Activated CD8-positive, alpha-beta memory T cell treated with anti-CD3 and anti-CD28 coated beads, Interleukin-2, amount 50 U/mL, for 24 hours (primary cell): ENCODE measurements around the gene WDFY4.
"Not testable (repeated sequence)": the region's sequence is repeated elsewhere in the genome, so short reads cannot be mapped to it uniquely, and the experiment has no call there.

Source experiments
- DNase-seq: peaks from one replicate; pipeline ENCODE4 v3.0.0-alpha.2; 2020; ENCODE audit errors: extremely low read depth

WDFY4 gene, protein sequence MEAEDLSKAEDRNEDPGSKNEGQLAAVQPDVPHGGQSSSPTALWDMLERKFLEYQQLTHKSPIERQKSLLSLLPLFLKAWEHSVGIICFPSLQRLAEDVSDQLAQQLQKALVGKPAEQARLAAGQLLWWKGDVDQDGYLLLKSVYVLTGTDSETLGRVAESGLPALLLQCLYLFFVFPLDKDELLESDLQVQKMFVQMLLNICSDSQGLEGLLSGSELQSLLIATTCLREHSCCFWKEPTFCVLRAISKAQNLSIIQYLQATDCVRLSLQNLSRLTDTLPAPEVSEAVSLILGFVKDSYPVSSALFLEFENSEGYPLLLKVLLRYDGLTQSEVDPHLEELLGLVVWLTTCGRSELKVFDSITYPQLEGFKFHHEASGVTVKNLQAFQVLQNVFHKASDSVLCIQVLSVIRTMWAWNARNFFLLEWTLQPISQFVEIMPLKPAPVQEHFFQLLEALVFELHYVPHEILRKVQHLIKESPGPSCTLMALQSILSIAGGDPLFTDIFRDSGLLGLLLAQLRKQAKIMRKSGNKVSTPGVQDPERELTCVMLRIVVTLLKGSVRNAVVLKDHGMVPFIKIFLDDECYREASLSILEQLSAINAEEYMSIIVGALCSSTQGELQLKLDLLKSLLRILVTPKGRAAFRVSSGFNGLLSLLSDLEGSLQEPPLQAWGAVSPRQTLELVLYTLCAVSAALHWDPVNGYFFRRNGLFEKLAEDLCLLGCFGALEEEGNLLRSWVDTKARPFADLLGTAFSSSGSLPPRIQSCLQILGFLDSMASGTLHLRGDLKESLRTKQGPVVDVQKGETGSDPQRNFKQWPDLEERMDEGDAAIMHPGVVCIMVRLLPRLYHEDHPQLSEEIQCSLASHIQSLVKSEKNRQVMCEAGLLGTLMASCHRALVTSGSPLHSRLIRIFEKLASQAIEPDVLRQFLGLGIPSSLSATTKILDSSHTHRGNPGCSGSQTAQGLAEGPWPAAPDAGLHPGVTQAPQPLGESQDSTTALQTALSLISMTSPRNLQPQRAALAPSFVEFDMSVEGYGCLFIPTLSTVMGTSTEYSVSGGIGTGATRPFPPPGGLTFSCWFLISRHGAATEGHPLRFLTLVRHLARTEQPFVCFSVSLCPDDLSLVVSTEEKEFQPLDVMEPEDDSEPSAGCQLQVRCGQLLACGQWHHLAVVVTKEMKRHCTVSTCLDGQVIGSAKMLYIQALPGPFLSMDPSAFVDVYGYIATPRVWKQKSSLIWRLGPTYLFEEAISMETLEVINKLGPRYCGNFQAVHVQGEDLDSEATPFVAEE (N-terminal part only)

DNA sequence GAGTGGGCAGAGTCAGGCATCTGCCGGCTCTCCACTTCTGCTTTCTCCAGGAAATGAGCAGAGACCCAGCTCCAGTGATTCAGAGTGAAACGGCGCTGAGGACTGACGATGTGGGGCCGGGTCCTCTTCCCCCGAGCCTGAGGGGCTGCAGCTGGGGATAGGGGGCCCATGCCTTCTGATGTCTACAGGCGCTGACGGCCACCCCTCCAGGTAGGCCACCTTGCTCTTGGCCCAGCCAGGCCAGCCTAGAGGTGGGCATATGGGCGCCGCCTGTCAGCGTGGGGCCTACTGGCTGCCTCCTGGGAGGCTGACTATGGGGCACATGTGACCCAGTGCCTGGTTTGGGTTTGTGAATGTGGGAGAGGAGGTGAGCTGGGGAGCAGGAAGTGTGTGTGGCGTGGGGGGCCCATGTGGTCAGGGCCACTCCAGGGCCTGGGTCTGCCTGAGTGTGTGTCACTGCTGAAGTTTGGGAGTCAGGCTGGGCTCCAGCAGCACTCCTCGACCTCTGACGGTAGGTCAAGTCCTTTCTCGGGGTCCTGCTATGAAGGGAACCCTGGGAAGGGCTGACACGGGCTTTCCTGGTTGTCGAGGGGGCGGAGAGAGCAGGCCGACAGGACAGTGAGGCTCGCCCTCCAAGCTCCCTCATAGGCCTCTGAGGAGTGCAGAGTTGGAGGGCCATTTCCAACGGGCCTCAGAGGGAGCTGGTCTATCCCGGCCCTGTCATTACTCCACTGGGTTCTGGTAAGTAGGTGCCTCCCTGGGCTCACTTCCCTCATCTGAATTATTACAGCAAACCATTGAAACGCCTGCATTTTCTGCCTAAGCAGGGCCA lies at the start of gene WDFY4:
WDFY4 (plus strand) TSS at position 82 of the 832 bp plus-strand sequence. CDS start 24,860 bp downstream, outside the sequence.
- no peak for DNase-seq

DNA sequence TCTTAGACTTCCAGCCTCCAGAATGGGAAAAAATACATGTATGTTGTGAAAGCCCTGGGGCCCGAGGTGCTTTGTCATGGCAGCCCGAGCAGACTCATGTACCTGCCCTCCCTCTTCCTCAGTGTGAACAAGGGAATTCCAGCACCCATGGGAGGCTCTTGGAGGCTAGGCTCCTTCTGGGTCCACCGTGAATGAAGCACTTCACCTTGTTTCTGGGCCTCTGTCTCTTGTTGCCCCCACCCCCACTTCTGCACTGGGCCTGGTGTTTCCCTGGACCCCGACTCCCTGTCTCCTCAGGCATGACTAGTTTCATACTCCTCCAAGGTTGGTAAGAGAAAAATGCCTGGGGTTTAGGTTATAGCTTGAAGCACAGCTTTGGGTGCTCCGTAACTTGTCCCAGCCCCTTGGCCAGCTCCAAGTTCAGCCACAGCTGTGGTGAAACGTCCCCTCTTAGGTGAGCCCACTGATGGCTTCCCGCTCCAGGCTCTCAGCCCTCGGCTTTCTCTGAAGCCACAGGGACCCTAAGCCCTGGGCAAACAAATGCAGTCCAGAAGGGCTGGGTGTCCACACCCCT lies 49.6 kb upstream of the WDFY4 start:
- no peak for DNase-seq

DNA sequence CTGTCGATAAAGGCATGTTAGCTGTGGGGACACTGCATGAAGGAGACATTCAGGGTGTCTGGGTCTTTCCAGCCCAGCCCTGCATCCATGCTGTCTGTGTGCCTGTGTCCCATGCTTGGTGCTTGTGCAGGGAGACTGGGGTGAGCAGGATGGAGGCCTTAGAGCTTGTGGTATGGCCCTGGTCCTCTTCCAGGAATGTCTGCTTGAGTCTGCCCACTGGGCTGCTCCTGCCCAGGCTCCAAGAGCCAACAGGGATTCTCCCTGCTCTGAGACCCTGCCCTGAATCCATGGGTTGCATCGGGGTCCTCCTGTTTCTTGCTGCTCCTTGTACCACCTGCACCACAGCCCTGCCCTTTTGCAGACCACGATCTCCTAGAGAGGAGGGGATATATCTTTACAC lies 48.4 kb upstream of the WDFY4 start:
- no peak for DNase-seq

DNA sequence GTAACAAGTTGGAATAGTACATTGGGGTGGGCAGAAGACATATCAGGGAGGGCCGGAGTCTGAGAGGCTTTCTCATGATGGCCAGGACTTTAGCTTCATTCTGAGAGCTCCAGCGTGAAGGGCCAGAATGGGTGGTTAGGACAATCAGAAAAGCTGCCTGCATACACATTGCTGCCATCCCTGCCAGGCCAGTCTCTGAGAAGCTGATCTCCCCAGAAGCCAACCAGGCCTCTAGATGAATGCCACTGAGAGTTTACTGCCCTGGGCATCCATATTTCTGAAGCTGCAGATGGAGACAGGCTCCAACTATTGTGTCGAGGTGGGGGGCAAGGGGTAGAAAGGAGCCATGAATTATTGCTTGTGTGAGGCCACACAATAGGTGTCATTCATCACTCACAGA lies 47.8 kb upstream of the WDFY4 start:
- DNase-seq, result no peak

DNA sequence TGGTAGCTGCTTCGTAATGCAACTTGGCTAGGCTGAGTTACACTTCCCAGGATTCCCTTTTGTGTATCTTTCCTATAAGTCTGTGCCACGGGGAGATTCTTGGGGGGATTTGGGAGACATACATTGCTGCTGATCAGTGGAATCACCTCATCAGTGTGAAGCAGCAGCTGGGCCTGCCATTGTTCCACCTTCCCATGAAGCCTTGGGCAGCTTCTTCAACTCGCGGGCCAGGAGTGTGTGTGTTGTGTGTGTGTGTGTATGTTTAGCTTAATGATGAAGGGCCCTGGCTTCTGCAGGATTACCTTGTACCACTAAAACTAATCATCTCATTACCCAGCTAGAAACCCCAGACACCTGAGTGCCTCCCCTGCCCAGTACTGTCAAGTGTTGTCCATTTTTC lies 46.5 kb upstream of the WDFY4 start:
- no peak for DNase-seq

DNA sequence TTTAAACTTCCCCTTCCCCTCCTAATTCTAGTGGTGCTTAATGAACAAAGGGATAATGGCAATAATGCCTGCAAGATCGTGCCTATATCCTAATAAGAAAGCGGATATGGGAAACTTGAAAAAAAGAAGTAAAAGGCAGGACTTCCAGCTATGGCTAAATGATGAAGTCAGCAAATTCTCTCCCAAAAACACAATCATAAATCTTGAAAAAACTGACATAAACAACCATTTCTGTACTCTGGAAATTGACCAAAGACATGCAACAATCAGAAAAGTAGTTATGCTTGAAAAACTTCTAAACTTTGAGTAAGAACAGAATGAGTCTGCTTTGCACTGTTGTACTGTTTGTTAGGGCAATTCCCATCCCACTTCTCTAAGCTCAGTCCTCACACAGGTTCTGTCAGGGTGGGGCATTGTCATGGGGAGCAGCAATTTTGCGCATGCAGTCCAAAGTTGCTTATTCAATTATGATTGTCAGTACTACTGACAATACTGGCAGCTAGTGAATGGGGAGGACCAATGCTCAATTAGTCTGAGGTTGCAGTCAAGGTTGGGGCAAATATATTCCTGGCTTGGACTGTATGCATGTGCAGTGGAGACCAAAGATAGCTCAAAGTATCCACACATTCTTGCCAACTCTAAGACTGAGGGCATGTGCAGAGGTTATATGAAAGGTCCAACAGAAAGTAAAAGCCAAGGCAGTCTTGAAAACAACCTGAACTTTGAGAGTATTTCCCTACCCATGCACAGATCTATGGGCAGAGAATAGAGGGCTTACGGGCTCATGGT lies 45.7 kb upstream of the WDFY4 start:
- DNase-seq, result no peak

DNA sequence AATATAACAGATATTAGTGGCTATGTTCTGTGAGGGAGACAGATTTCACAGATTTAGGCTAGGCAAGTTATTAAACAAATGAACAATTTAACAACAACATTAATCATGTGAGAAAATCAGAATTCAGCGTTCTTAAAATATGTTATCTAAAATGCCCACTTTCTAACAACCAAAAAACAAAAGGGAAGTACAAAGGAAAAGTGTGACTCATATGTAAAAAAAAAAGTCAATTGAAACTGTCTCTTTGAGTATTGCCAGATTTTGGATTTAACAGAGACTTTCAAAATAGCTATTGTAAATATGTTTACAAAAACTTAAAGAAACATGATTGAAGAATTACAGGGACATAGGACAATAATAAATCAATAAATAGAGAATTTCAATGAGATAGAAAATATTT lies 45.0 kb upstream of the WDFY4 start:
- no peak for DNase-seq

DNA sequence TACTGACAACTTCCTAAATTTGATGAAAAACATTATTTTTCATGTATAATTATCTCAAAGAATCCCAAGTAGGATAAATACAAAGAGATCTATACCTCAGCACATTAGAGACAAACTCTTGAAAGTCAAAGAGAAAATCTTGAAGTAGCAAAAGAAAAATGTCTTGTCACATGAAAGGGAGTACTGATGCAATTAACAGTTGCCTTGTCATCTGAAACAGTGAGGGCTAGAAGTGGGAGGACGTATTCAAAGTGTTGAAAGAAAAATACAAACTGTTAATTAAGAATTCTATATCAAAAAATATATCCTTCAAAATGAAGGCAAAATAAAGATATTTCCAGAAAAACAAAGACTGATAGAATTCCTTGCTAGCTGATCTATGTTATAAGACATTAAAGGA lies 44.3 kb upstream of the WDFY4 start:
- no peak for DNase-seq

DNA sequence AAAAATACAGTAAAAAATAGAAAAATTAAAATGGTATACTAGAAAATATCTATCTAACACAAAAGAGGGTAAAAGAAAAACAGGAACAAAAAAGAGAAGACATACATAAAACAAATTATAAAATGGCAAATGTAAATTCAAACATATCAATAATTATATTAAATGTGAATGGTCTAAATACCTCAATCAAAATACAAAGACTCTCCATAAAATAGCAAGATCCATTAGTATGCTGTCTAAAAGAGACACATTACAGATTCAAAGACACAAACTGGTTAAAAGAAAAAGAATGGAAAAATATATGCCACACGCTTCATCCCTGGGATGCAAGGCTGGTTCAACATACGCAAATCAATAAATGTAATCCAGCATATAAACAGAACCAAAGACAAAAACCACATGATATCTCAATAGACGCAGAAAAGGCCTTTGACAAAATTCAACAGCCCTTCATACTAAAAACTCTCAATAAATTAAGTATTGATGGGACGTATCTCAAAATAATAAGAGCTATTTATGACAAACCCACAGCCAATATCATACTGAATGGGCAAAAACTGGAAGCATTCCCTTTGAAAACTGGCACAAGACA lies 43.5 kb upstream of the WDFY4 start:
- DNase-seq, result not testable (repeated sequence)

DNA sequence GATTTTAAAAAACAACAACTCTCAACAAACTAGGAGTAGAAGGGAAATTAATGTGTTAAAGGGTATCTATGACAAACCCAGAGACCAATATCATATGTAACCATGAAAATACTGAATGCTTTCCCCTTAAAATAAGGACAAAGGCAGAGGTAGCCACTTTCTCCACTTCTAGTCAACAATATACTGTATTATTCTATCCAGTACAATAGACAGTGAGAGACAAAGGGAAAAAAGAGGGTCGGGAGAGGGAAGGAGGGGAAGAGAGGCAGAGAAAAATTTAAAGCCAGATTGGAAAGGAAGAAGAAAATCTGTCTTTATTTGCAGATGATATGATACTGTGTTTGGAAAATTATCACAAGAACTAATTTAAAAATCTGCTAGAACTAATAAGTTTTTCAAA lies 39.1 kb upstream of the WDFY4 start:
- no peak for DNase-seq

DNA sequence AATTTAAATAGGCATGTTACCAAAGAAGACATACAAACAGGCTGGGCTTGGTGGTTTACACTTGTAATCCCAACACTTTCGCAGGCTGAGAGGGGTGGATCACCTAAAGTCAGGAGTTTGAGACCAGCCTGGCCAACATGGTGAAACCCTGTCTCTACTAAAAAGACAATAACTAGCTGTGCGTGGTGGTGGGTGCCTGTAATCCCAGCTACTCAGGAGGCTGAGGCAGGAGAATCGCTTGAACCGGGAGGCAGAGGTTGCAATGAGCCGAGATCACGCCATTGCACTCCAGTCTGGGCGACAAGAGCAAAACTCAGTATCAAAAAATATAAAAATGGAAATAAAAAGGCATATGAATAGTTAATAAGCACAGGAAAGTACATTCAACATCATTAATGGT lies 37.6 kb upstream of the WDFY4 start:
- DNase-seq, result not testable (repeated sequence)

DNA sequence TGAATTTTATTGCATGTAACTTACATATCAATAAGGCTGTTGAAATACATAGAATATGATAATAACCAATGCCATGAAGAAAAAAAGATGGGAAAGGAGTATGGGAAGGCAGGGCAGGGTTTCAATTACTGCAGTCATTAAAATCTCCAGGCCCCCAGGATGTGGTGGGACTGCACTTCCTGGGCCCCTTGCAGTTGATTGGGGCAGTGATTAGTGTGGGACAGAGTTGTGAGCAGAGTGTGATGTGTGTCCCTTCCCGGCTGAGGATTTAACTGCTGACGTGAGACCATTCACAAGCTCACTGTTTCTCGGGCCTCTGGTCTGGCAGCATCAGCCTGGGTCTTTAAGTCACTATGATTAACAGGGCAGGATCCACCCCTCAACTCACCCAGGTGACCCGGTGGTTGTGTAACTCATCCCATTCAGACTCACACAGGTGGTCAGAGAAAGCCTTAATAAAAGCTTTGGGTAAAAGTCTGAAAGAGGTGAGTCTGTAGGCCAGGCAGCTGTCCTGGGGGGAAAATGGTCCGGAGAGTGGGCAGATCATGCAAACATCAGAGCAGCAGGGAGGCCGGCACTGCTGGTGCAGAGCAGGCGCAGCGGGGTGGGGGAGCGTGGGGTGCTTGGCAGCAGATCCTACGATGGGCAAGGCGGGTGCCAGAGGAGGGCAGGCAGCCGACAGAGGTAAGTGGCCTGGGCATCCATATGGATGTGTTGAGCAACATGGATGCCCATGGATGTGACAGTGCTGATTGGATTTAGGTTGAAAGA lies 36.3 kb upstream of the WDFY4 start:
- DNase-seq, result no peak

DNA sequence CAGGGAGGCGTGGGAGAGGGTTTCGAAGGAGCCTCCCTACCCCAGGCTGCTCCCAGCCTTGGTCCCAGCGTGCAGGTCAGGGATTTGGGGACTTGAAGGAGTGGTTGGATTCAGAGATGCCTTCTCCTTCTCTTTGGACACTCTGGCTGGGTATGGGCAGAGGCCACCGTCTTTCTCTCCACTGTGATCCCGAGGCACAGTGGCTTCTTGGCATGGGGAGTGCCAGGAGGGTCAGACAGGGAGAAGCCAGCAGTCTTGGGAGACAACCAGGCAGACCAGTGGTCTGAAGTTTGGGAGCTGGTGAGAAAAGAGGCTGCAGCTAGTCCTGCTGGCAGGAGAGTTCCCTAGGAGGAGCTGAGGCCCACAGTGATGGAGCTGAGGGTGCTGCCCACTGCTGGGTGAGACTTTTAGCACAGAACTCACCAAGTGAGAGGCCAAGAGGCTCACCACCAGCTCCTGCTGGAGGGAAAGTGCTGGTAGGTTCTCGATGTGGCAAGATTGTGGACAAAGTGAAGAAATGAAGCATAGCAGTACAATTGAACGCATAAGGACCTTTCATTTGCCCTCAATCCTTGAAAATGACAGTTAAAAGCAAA lies 35.2 kb upstream of the WDFY4 start:
- no peak for DNase-seq

DNA sequence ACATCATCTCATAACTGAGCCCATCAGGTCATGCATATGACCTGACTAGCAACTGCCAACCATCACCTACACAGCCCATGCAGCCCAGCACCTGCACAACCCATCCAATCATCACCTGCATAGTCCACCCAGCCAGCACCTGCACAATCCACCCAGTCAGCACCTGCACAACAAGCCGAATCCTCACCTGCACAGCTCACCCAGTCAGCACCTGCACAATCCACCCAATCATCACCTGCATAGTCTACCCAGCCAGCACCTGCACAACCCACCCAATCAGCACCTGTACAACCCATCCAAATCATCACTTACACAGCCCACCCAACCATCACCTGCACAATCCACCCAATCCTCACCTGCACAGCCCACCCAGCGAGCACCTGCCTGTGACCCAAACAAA lies 33.4 kb upstream of the WDFY4 start:
- DNase-seq, result no peak

DNA sequence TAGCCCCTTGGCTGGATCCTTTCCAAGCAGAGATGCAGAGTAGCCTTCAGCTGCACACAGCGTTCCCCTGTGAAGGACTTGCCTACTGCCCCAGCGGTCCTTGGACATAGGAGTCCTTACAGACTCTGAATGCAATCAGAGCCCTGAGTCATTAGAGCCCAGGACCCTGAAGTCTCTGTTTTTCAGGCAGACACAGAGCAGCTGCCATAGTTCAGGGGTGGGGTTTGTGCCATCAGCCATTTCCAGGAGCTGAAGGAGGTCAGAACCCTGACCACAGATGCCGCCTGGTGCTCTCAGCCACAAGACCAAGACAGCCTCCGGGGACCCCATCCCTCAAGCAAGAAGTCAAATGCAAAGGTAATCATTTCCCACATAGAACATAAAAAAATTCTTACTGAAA lies 32.8 kb upstream of the WDFY4 start:
- no peak for DNase-seq

DNA sequence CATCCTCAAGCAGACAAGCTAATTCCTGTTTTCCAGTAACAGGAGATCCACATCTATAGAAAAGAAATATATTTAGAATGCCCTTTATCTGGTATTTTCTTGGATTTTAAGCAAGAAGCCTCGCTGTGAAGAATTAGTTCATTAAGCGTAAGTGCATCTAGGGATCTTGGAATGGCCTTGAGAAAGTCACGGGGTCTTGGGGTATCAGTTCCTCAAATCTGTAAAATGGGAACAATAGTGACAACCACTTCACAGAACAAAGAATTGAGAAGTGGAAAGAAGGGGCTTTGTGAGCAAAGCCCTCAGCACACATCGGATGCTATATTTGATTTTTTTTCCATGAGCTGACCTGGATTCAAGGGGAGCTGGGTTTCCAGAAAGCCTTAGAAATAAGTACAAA lies 32.3 kb upstream of the WDFY4 start:
- DNase-seq, result no peak

DNA sequence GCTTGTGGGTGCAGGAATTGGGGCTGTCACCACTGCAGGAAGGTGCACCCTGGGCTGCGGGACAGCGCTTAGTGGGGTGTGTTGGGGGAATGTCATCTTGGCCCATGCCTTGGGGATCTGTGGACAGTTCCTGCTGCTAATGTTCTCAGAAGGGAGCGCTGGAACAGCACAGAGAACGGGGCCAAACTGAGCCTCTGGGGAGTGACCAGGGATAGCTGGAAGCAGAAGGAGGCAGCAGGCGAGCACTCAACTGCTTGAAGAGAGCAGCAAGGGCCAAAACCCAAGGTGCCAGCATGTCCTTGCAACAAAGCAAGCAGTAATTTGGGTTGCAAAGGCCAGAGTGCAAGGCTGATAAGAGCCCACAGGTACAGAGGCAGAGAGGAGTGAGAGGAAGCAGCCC lies 31.3 kb upstream of the WDFY4 start:
- no peak for DNase-seq

DNA sequence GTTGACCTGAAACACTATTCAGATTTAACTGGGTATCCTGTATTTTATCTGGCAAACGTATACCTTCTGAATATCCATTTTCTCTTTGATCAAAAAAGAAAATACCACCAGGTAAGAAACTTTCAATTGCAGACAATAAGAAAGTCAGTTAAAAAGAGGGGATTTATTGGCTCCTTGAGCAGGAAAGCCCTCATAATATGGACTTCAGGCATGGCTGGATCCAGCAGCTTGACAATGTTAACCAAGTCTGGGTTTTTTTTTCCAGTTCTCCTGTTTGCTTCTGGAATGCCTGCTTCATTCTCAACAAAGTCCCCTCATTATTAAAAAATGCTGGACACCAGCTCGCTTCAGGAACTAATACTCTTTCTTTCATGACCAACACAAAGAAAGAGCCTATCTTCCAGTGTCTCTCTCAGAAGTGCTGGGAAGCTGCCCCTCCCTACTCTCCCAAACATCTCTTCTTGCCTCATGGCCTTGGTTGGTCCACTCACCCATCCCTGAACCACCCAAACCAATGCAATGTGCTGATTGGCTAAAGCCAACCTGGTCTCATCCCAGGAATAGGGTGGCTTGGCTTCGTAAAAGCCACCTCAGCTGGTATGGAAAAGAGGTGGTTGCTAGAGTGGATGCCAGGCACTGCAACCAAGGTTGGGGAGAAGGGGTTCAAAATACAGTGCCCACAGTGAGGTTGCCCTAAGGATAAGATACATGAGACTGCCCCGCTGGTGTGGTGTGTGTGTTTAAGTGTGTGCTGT lies 30.6 kb upstream of the WDFY4 start:
- DNase-seq, result no peak
